H1 (cell line): ENCODE data around the gene PTCD3. TPM values are rescaled to one million over a fixed set of nuclear protein-coding genes. Genes with fewer than 3 reads are reported as not detected.

ENCODE experiments used
- CTCF ChIA-PET: fragments of 300-600 bp; sonication (Branson Sonifier 250); formaldehyde crosslinking; loops from one replicate; lab custom pipeline; 2021; ENCODE audit not compliant: partially characterized antibody; lab: Charles Lee
- POLR2A ChIA-PET: fragments of 300-600 bp; sonication (Branson Sonifier 250); formaldehyde crosslinking; loops from one replicate; lab custom pipeline; 2021; ENCODE audit warnings: inconsistent platforms; ENCODE audit not compliant: partially characterized antibody; lab: Charles Lee
- DNase-seq, 2 experiments: peaks; one replicate each; pipeline versions ENCODE4 v3.0.0 to v3.0.0-alpha.2; 2010 to 2022; ENCODE audit warnings: low spot score in 2 of 2, low read depth in 1 of 2, mixed read lengths in 1 of 2
- FAIRE-seq: peaks from 2 replicates; lab custom pipeline; 2011; peaks lifted over from hg19 to GRCh38; lab: Jason Lieb, UNC
- H2AFZ ChIP-seq: 2 replicates; pipeline ENCODE4 v1.8.1; 2012; ENCODE audit warnings: low read length, inconsistent platforms
- H2AK5ac ChIP-seq: 2 replicates; pipeline ENCODE4 v1.6.1; 2013; ENCODE audit warnings: low read depth, low read length
- H2BK120ac ChIP-seq: replicated peaks from 2 replicates; pipeline ENCODE3; 2013; ENCODE audit warnings: low read depth, low read length, inconsistent platforms
- H2BK12ac ChIP-seq: 2 replicates; pipeline ENCODE4 v1.6.1; 2013; ENCODE audit warnings: low read depth, low read length
- H2BK15ac ChIP-seq: 2 replicates; pipeline ENCODE4 v1.6.1; 2013; ENCODE audit warnings: low read length
- H2BK20ac ChIP-seq: 2 replicates; pipeline ENCODE4 v1.6.1; 2013; ENCODE audit warnings: low read length
- H2BK5ac ChIP-seq: 2 replicates; pipeline ENCODE4 v1.6.1; 2013; ENCODE audit warnings: low read depth, low read length
- H3K14ac ChIP-seq: 2 replicates; pipeline ENCODE4 v1.6.1; 2013; ENCODE audit warnings: inconsistent platforms; ENCODE audit not compliant: insufficient read length
- H3K18ac ChIP-seq: 2 replicates; pipeline ENCODE4 v1.6.1; 2013; ENCODE audit warnings: low read length; ENCODE audit errors: extremely low read depth
- H3K23ac ChIP-seq: 2 replicates; pipeline ENCODE4 v1.6.1; 2013; ENCODE audit warnings: inconsistent platforms; ENCODE audit not compliant: insufficient read length
- H3K23me2 ChIP-seq: 2 replicates; pipeline ENCODE4 v1.6.1; 2013; ENCODE audit warnings: low read depth, low read length
- H3K27ac ChIP-seq: 2 replicates; pipeline ENCODE4 v1.6.1; 2011; ENCODE audit warnings: low read depth, low read length, inconsistent platforms
- H3K27me3 ChIP-seq, 4 experiments: replicated peaks in 1 of 4; 1 replicate in 1 of 4; 2 replicates in 3 of 4; pipeline versions ENCODE4 v1.6.1 to v1.8.1; 2011 to 2013; ENCODE audit warnings: low read length in 3 of 4, mild to moderate bottlenecking in 3 of 4, inconsistent platforms in 2 of 4, mixed read lengths in 2 of 4, moderate library complexity in 1 of 4; ENCODE audit not compliant: control insufficient read depth in 3 of 4, insufficient read depth in 3 of 4; ENCODE audit errors: extremely low read depth in 1 of 4
- H3K36me3 ChIP-seq, 4 experiments: 2 replicates each; pipeline versions ENCODE4 v1.6.1 to v1.8.1; 2011 to 2013; ENCODE audit warnings: mild to moderate bottlenecking in 4 of 4, low read length in 3 of 4, moderate library complexity in 2 of 4, control low read depth in 1 of 4, inconsistent platforms in 1 of 4; ENCODE audit not compliant: insufficient read depth in 4 of 4, control insufficient read depth in 2 of 4
- H3K4ac ChIP-seq: replicated peaks from 2 replicates; pipeline ENCODE3; 2013; ENCODE audit warnings: low read length, low read depth, mixed read lengths, inconsistent platforms; ENCODE audit not compliant: insufficient read length
- H3K4me1 ChIP-seq, 4 experiments: replicated peaks in 1 of 4; 1 replicate in 1 of 4; 2 replicates in 3 of 4; pipeline versions ENCODE4 v1.6.1 to v1.8.1; 2011 to 2013; ENCODE audit warnings: low read length in 3 of 4, inconsistent platforms in 2 of 4, mixed read lengths in 1 of 4; ENCODE audit not compliant: insufficient read depth in 4 of 4, control insufficient read depth in 3 of 4
- H3K4me2 ChIP-seq, 2 experiments: 2 replicates each; pipeline versions ENCODE4 v1.6.1 to v1.8.1; 2011 to 2013; ENCODE audit warnings: low read depth in 2 of 2, low read length in 2 of 2, control low read depth in 1 of 2, inconsistent platforms in 1 of 2, mild to moderate bottlenecking in 1 of 2; ENCODE audit not compliant: insufficient read depth in 1 of 2
- H3K4me3 ChIP-seq, 4 experiments: fragments of 200-600, 300-600 bp in 1 of 4; sonication (generic), shearing (Covaris generic), sonication (Bioruptor Twin) in 1 of 4; 2 replicates each; pipeline versions ENCODE4 v1.5.1 to v1.8.1; 2011 to 2016; ENCODE audit warnings: low read length in 4 of 4, low read depth in 3 of 4, control low read depth in 2 of 4, inconsistent platforms in 2 of 4, mild to moderate bottlenecking in 2 of 4, mixed read lengths in 1 of 4, moderate library complexity in 1 of 4; ENCODE audit not compliant: insufficient read depth in 2 of 4; ENCODE audit errors: extremely low read depth in 1 of 4
- H3K56ac ChIP-seq: replicated peaks from 2 replicates; pipeline ENCODE3; 2013; ENCODE audit warnings: low read depth, mild to moderate bottlenecking, mixed read lengths, low read length, inconsistent platforms; ENCODE audit not compliant: insufficient read length
- H3K79me1 ChIP-seq: 2 replicates; pipeline ENCODE4 v1.6.1; 2013; ENCODE audit warnings: low read depth, low read length, control low read depth
- H3K79me2 ChIP-seq, 2 experiments: 2 replicates each; pipeline versions ENCODE4 v1.6.1 to v1.8.1; 2012 to 2013; ENCODE audit warnings: low read length in 2 of 2, mild to moderate bottlenecking in 2 of 2, inconsistent platforms in 1 of 2; ENCODE audit not compliant: insufficient read depth in 2 of 2, control insufficient read depth in 1 of 2
- H3K9ac ChIP-seq, 4 experiments: replicated peaks in 1 of 4; 1 replicate in 1 of 4; 2 replicates in 3 of 4; pipeline versions ENCODE4 v1.6.1 to v1.8.1; 2011 to 2013; ENCODE audit warnings: low read depth in 3 of 4, low read length in 3 of 4, control low read depth in 2 of 4, mild to moderate bottlenecking in 2 of 4, moderate library complexity in 2 of 4, inconsistent platforms in 1 of 4; ENCODE audit errors: extremely low read depth in 1 of 4
- H3K9me3 ChIP-seq, 2 experiments: 2 replicates each; pipeline versions ENCODE4 v1.6.1 to v1.8.1; 2012 to 2013; ENCODE audit warnings: mild to moderate bottlenecking in 2 of 2, moderate library complexity in 2 of 2, control low read depth in 1 of 2, inconsistent platforms in 1 of 2, low read depth in 1 of 2, low read length in 1 of 2, mixed read lengths in 1 of 2; ENCODE audit not compliant: insufficient read depth in 2 of 2
- H4K20me1 ChIP-seq, 2 experiments: replicated peaks in 1 of 2; 2 replicates each; pipeline versions ENCODE3 to v1.8.1; 2011 to 2013; ENCODE audit warnings: inconsistent platforms in 2 of 2, low read length in 2 of 2, mild to moderate bottlenecking in 1 of 2; ENCODE audit not compliant: insufficient read depth in 2 of 2, control insufficient read depth in 1 of 2
- H4K5ac ChIP-seq: 2 replicates; pipeline ENCODE4 v1.6.1; 2013; ENCODE audit warnings: low read length, low read depth, mixed read lengths, inconsistent platforms; ENCODE audit not compliant: insufficient read length
- H4K8ac ChIP-seq: 2 replicates; pipeline ENCODE4 v1.8.0; 2013; ENCODE audit warnings: mild to moderate bottlenecking, moderate library complexity, low read length, inconsistent platforms; ENCODE audit not compliant: insufficient read depth; ENCODE audit errors: extremely low read depth
- H4K91ac ChIP-seq: replicated peaks from 2 replicates; pipeline ENCODE3; 2013; ENCODE audit warnings: low read length, mixed read lengths, inconsistent platforms; ENCODE audit not compliant: insufficient read length
- CTBP2 ChIP-seq: IDR thresholded peaks from 2 replicates; pipeline ENCODE4 v1.7.0; 2011; ENCODE audit warnings: borderline replicate concordance, mild to moderate bottlenecking, moderate library complexity, mixed read lengths, low read length; ENCODE audit not compliant: insufficient read depth, insufficient read length
- PHF8 ChIP-seq: fragments of 200-600 bp; sonication (generic); conservative IDR thresholded peaks from 2 replicates; pipeline ENCODE4 v1.7.1; 2012; ENCODE audit warnings: low read depth, mild to moderate bottlenecking, inconsistent platforms, low read length, moderate library complexity
- POLR2A ChIP-seq, 2 experiments: IDR thresholded peaks; 1 replicate in 1 of 2; 2 replicates in 1 of 2; pipeline ENCODE4 v1.6.1; 2011; ENCODE audit warnings: low read depth in 2 of 2, low read length in 2 of 2, mild to moderate bottlenecking in 2 of 2; ENCODE audit errors: control extremely low read depth in 1 of 2
- POU5F1 ChIP-seq: IDR thresholded peaks from 2 replicates; pipeline ENCODE4 v1.6.1; 2011; ENCODE audit warnings: low read depth, mild to moderate bottlenecking, low read length, moderate library complexity
- RAD21 ChIP-seq, 2 experiments: IDR thresholded peaks in 1 of 2; conservative IDR thresholded peaks in 1 of 2; 2 replicates each; pipeline ENCODE4 v1.6.1; 2011; ENCODE audit warnings: low read depth in 2 of 2, low read length in 2 of 2, improper control_type of control experiment in 1 of 2, inconsistent platforms in 1 of 2, mild to moderate bottlenecking in 1 of 2, moderate library complexity in 1 of 2
- RNF2 ChIP-seq: fragments of 200-900, 300-1000 bp; sonication (generic); IDR thresholded peaks from 2 replicates; pipeline ENCODE4 v1.7.1; 2016; ENCODE audit warnings: borderline replicate concordance, low read depth, mild to moderate bottlenecking, antibody characterized with exemption, low read length; ENCODE audit not compliant: poor library complexity, severe bottlenecking; ENCODE audit errors: missing control alignments
- SAP30 ChIP-seq: fragments of 300-600 bp; sonication (generic); IDR thresholded peaks from 2 replicates; pipeline ENCODE4 v1.7.1; 2012; ENCODE audit warnings: low read length, moderate library complexity, mild to moderate bottlenecking, inconsistent platforms; ENCODE audit not compliant: insufficient read depth, insufficient replicate concordance
- SP2 ChIP-seq: IDR thresholded peaks from 2 replicates; pipeline ENCODE4 v1.6.1; 2012; ENCODE audit warnings: mild to moderate bottlenecking, low read length, inconsistent platforms
- TAF1 ChIP-seq: IDR thresholded peaks from 2 replicates; pipeline ENCODE4 v1.6.1; 2011; ENCODE audit warnings: mild to moderate bottlenecking, low read depth, low read length
- TCF12 ChIP-seq: IDR thresholded peaks from 2 replicates; pipeline ENCODE4 v1.6.1; 2011; ENCODE audit warnings: low read depth, mild to moderate bottlenecking, low read length
- YY1 ChIP-seq: IDR thresholded peaks from 2 replicates; pipeline ENCODE4 v1.6.1; 2011; ENCODE audit warnings: low read depth, mild to moderate bottlenecking, low read length
- WGBS, 2 experiments: shearing (Covaris generic) in 1 of 2; methylation state at CpG; one replicate each; pipeline versions ENCODE4 v1.1.6 to v1.1.7; 2013 to 2015; ENCODE audit warnings: low lambda C conversion rate in 2 of 2, mixed read lengths in 2 of 2, inconsistent platforms in 1 of 2, low coverage in 1 of 2, missing lambda C conversion rate in 1 of 2; ENCODE audit not compliant: insufficient replicate concordance in 2 of 2, insufficient coverage in 1 of 2, insufficient read length in 1 of 2; ENCODE audit errors: extremely low coverage in 1 of 2, missing lambda C conversion rate in 1 of 2; 5-methylcytosine and 5-hydroxymethylcytosine counted together
- polyA plus RNA-seq, 7 experiments: library from polyadenylated mRNA; depleted of rRNA in 3 of 7; stranded (reverse) in 5 of 7; unstranded in 2 of 7; fragments of >200 nt in 5 of 7; fragments of 200-250 nt in 2 of 7; gene quantifications; 1 replicate in 5 of 7; 2 replicates in 1 of 7; 4 replicates in 1 of 7; pipeline versions ENCODE4 v1.2.1 to v1.2.3, GENCODE V29; 2011 to 2013; ENCODE audit warnings: missing spikeins in 2 of 7, mixed read lengths in 2 of 7
- total RNA-seq: library from RNA; stranded (reverse); fragmentation: NEBNext Ultra II Directional; extraction: Animal tissue kit (Norgen Biotek cat#: 25700); gene quantifications from 2 replicates; pipeline ENCODE4 v1.2.1, GENCODE V29; 2021

Gene PTCD3
- total and polyA plus RNA-seq, 2 of the 8 experiments (the other 6 are each of a cell fraction or from before 2014, with no cell fraction given), result 64.3 to 192 TPM

GRCh38 chr2:86056590-86057331 lies 49.3 kb upstream of the PTCD3 start:
- Histone ChIP-seq H4K91ac (no peak overlapping the region), H3K36me3 (peaks cover 4 to 41% (median 27%) of the 10 kb centered on the region in 4 experiments), H2BK20ac (no peak overlapping the region), H3K27ac (no peak overlapping the region), H2BK15ac (no peak overlapping the region), H3K27me3 (no peaks in the 10 kb centered on the region), H2AK5ac (no peak overlapping the region), H2BK12ac (no peak overlapping the region), H3K79me2 (no peaks in the 10 kb centered on the region), H3K79me1 (no peaks in the 10 kb centered on the region), H3K9ac (no peak overlapping the region), H3K23me2 (no peaks in the 10 kb centered on the region), H4K8ac (no peak overlapping the region), H3K4ac (no peak overlapping the region), H2AFZ (no peak overlapping the region), H3K4me2 (no peak overlapping the region), H4K20me1 (peaks cover 3 to 6% of the 10 kb centered on the region in 2 experiments), H3K23ac (no peak overlapping the region), H2BK120ac (no peak overlapping the region), H3K4me3 (no peak overlapping the region), H3K4me1 (no peaks in the 10 kb centered on the region), H3K14ac (no peak overlapping the region), H3K9me3 (no peaks in the 10 kb centered on the region), H3K56ac (no peak overlapping the region), H3K18ac (no peak overlapping the region), H4K5ac (no peak overlapping the region), H2BK5ac (no peak overlapping the region)
- ChIA-PET POLR2A (no interaction called here), CTCF (interaction anchor here (1.0 to 1.4 kb wide), 2 partner anchors 31 to 408 kb away, joined by 3 read pairs; no protein-coding TSS in a partner anchor)
- FAIRE-seq (no peak), DNase-seq (no peak)
- TF ChIP-seq POLR2A (IDR thresholded peaks at IDR 0.05; ENCODE audit: control extremely low read depth in 1 of 2, low read depth in 2 of 2, low read length in 2 of 2), result no peak
- TF ChIP-seq POU5F1, result no peak
- TF ChIP-seq YY1, result no peak
- no peak for TF ChIP-seq TAF1
- no peak for TF ChIP-seq CTBP2
- no peak for TF ChIP-seq TCF12
- no peak for TF ChIP-seq SP2
- TF ChIP-seq PHF8, result no peak
- no peak for TF ChIP-seq RNF2
- no peak for TF ChIP-seq RAD21 (IDR thresholded peaks at IDR 0.05 in 1 of 2, conservative IDR thresholded peaks at IDR 0.05 in 1 of 2; ENCODE audit: low read depth in 2 of 2, low read length in 2 of 2)
- no peak for TF ChIP-seq SAP30
- WGBS, 2 experiments, result 90% methylated on average over 4 of the region's 4 CpGs; no CpG with 5 or more reads in 1 of the 2 experiments
